ENCODE data around the gene TPRG1.

- TF ChIP-seq POLR2A (IDR thresholded peaks at IDR 0.05; ENCODE audit: low read length) (no peak), GATA1 (IDR thresholded peaks at IDR 0.05; ENCODE audit: low read depth, low read length) (no peak)
Measured at GRCh38 chr3:189229196-189229828, 57.5 kb downstream of the TPRG1 start.

Data from erythroblast (primary cell).